Measurements from ENCODE around the gene BCR. TPM values are rescaled to one million over a fixed set of nuclear protein-coding genes. Genes with fewer than 3 reads are reported as not detected.
"Not testable (repeated sequence)": the region's sequence is repeated elsewhere in the genome, so short reads cannot be mapped to it uniquely, and the experiment has no call there.

Gene BCR
- total RNA-seq, 6 donors from 2014 or later: 47.1 to 105 (median 68.6) TPM

GRCh38 chr22:23306438-23306921 lies 126.2 kb downstream of the BCR start:
- Histone ChIP-seq H3K4me1 (peaks cover 17 to 32% (median 21%) of the 10 kb centered on the region in 4 donors), H3K27me3 (no peaks in the 10 kb centered on the region), H3K27ac (peak overlapping the region; percentile 66 to 92 (median 88)), H3K9me3 (no peaks in the 10 kb centered on the region), H3K4me3 (no peak overlapping the region), H3K36me3 (peaks cover 0 to 24% (median 12%) of the 10 kb centered on the region in 4 donors)
- no peak for DNase-seq
- peak in 1 of 2 donors; percentile 55 for TF ChIP-seq POLR2AphosphoS5 (IDR thresholded peaks at IDR 0.05)
- no peak for TF ChIP-seq CTCF (IDR thresholded peaks at IDR 0.05)
- ATAC-seq (ENCODE audit: low FRiP score in 2 of 2): no peak
- 70 to 79% methylated on average over 11 of the region's 11 CpGs for WGBS, 2 donors

GRCh38 chr22:23306926-23307325 lies 126.6 kb downstream of the BCR start:
- no peak overlapping the region for H3K4me3 ChIP-seq
- ATAC-seq (ENCODE audit: low FRiP score in 2 of 2) (no peak), DNase-seq (no peak)
- peaks cover 0 to 26% (median 14%) of the 10 kb centered on the region in 4 donors for H3K36me3 ChIP-seq
- TF ChIP-seq POLR2A (IDR thresholded peaks at IDR 0.05) (no peak), POLR2AphosphoS5 (IDR thresholded peaks at IDR 0.05) (no peak), CTCF (IDR thresholded peaks at IDR 0.05) (no peak), EP300 (IDR thresholded peaks at IDR 0.05) (no peak)
- H3K27ac ChIP-seq: peak overlapping the region; percentile 66 to 92 (median 88)
- 93 to 100% methylated on average over 3 of the region's 3 CpGs for WGBS, 2 donors
- no peaks in the 10 kb centered on the region for H3K27me3 ChIP-seq
- H3K4me1 ChIP-seq: peaks cover 17 to 32% (median 21%) of the 10 kb centered on the region in 4 donors
- no peaks in the 10 kb centered on the region for H3K9me3 ChIP-seq

GRCh38 chr22:23307511-23307910 lies 127.2 kb downstream of the BCR start:
- not testable (repeated sequence) for H3K9me3 ChIP-seq; H3K4me3 ChIP-seq; H3K27me3 ChIP-seq; H3K27ac ChIP-seq; DNase-seq; ATAC-seq (ENCODE audit: low FRiP score in 2 of 2)
- Histone ChIP-seq H3K4me1 (peaks cover 17 to 32% (median 19%) of the 10 kb centered on the region in 4 donors), H3K36me3 (peaks cover 0 to 26% (median 12%) of the 10 kb centered on the region in 4 donors)
- WGBS, 2 donors: 90% methylated on average over 8 of the region's 10 CpGs; no CpG with 5 or more reads in 1 of the 2 donors

GRCh38 chr22:23309261-23309660 lies 129.0 kb downstream of the BCR start:
- H3K4me3 ChIP-seq, H3K27ac ChIP-seq, H3K27me3 ChIP-seq, DNase-seq, H3K9me3 ChIP-seq: not testable (repeated sequence)
- ATAC-seq (ENCODE audit: low FRiP score in 2 of 2): peak in 1 of 2 donors; percentile 21
- WGBS, 2 donors: 100% methylated on average over 2 of the region's 12 CpGs; no CpG with 5 or more reads in 1 of the 2 donors
- peaks cover 14 to 27% (median 19%) of the 10 kb centered on the region in 4 donors for H3K4me1 ChIP-seq
- peaks cover 0 to 29% (median 17%) of the 10 kb centered on the region in 4 donors for H3K36me3 ChIP-seq

- H3K9me3 ChIP-seq; H3K4me3 ChIP-seq; H3K27ac ChIP-seq; H3K27me3 ChIP-seq; DNase-seq; ATAC-seq (ENCODE audit: low FRiP score in 2 of 2): not testable (repeated sequence)
- Histone ChIP-seq H3K36me3 (peaks cover 0 to 40% (median 26%) of the 10 kb centered on the region in 4 donors), H3K4me1 (peaks cover 9 to 17% (median 13%) of the 10 kb centered on the region in 4 donors)
- 74 to 88% methylated on average over 3 of the region's 15 CpGs for WGBS, 2 donors
Observed at GRCh38 chr22:23310443-23311097, 130.3 kb downstream of the BCR start.

- not testable (repeated sequence) for ATAC-seq (ENCODE audit: low FRiP score in 2 of 2); DNase-seq; H3K4me3 ChIP-seq; H3K27me3 ChIP-seq; H3K4me1 ChIP-seq; H3K27ac ChIP-seq; H3K9me3 ChIP-seq
- WGBS, 2 donors: 93% methylated on average over 15 to 18 of the region's 18 CpGs
- H3K36me3 ChIP-seq: peaks cover 0 to 44% (median 26%) of the 10 kb centered on the region in 4 donors
Observed at GRCh38 chr22:23311635-23312420, 131.5 kb downstream of the BCR start.

Data from upper lobe of left lung (tissue), 6 donors.